Erythroblast (primary cell): Measurements from ENCODE around the gene AKR1B15.

Experiments used
- GATA1 ChIP-seq: IDR thresholded peaks from 2 replicates; pipeline ENCODE4 v1.6.1; 2011; ENCODE audit warnings: low read depth, mild to moderate bottlenecking, control low read depth, low read length, moderate library complexity
- POLR2A ChIP-seq: IDR thresholded peaks from 2 replicates; pipeline ENCODE4 v1.6.1; 2011; ENCODE audit warnings: mild to moderate bottlenecking, low read length

- no peak for TF ChIP-seq POLR2A
- TF ChIP-seq GATA1 = no peak
These were observed 73.5 kb downstream of the AKR1B15 start for GRCh38 chr7:134622303-134622995.
